Transverse colon (tissue), 4 donors: ENCODE results near the gene VAV2.

Source experiments
- CTCF ChIP-seq, 5 experiments: fragments of 200-600 bp in 3 of 5; fragments of 450-650 bp in 2 of 5; sonication (generic) in 3 of 5; IDR thresholded peaks; 1 replicate in 2 of 5; 2 replicates in 3 of 5; pipeline ENCODE4 v1.5.1; 2016 to 2017; ENCODE audit warnings: antibody characterized with exemption in 5 of 5, inconsistent platforms in 3 of 5, mild to moderate bottlenecking in 2 of 5, moderate library complexity in 1 of 5
- POLR2AphosphoS5 ChIP-seq, 3 donors: sonication (generic); formaldehyde crosslinking; IDR thresholded peaks; one replicate each; pipeline ENCODE4 v1.6.1; 2016; ENCODE audit warnings: antibody characterized with exemption in 3 of 3

- TF ChIP-seq CTCF (IDR thresholded peaks at IDR 0.05) = no peak
- TF ChIP-seq POLR2AphosphoS5 (IDR thresholded peaks at IDR 0.05) = no peak
These were observed 74.7 kb downstream of the VAV2 start for GRCh38 chr9:133917375-133917774.
